GM10266 (cell line): Measurements from ENCODE around the gene SH3GL1.
A peak's percentile ranks its signal among the peaks of the same experiment; 100 is the strongest.
"Not testable (repeated sequence)": the region's sequence is repeated elsewhere in the genome, so short reads cannot be mapped to it uniquely, and the experiment has no call there.

Experiments
- DNase-seq: peaks from one replicate; pipeline ENCODE4 v3.0.0; 2012; ENCODE audit errors: extremely low spot score
- TF ChIP-seq, protein P1 (sequence below): IDR thresholded peaks from 2 replicates; pipeline ENCODE4 v1.5.1; 2012; ENCODE audit warnings: mild to moderate bottlenecking, low read depth; ENCODE audit not compliant: control insufficient read depth, insufficient read depth; ENCODE audit errors: missing control alignments

SH3GL1 gene

DNA sequence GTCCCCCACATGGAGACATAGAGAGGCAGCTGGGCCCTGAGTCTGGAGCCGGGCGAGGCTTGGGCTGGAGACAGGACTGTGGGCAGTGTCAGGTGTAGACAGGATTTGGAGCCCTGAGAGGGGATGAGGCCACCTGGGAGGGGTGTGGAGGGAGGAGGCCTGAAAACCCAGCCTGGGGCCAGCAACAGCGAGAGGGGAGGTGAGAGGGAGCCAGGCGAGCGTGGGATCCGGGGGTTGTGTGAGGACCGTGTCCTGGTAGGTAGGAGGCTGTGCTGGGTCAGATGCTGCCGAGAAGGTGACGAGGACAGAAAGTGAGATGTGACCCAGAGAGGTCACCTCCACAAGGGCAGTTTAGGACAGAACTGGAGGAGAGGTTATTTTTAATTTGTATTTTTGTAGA lies 49.6 kb downstream of the SH3GL1 start:
- TF ChIP-seq, protein P1, sequence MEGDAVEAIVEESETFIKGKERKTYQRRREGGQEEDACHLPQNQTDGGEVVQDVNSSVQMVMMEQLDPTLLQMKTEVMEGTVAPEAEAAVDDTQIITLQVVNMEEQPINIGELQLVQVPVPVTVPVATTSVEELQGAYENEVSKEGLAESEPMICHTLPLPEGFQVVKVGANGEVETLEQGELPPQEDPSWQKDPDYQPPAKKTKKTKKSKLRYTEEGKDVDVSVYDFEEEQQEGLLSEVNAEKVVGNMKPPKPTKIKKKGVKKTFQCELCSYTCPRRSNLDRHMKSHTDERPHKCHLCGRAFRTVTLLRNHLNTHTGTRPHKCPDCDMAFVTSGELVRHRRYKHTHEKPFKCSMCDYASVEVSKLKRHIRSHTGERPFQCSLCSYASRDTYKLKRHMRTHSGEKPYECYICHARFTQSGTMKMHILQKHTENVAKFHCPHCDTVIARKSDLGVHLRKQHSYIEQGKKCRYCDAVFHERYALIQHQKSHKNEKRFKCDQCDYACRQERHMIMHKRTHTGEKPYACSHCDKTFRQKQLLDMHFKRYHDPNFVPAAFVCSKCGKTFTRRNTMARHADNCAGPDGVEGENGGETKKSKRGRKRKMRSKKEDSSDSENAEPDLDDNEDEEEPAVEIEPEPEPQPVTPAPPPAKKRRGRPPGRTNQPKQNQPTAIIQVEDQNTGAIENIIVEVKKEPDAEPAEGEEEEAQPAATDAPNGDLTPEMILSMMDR: no peak
- no peak for DNase-seq

DNA sequence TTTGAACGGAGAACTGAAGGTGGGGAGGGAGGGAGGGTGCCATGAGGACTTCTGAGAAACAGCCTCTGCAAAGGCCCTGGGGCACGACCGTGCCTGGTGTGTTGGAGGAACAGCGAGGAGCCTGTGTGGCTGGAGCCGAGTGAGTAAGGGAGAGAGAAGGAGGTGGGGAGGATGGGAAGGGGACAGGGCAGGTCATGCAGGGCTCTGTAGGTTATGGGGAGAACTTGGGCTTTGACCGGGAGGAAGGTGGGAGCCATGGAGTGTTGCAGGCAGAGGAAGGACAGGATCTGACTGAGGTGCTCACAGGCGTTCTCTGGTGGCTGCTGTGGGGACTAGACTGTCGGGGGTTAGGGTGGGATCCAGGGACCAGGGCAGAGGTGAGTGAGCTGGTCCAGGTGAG lies 50.2 kb downstream of the SH3GL1 start:
- TF ChIP-seq, protein P1: no peak
- no peak for DNase-seq

DNA sequence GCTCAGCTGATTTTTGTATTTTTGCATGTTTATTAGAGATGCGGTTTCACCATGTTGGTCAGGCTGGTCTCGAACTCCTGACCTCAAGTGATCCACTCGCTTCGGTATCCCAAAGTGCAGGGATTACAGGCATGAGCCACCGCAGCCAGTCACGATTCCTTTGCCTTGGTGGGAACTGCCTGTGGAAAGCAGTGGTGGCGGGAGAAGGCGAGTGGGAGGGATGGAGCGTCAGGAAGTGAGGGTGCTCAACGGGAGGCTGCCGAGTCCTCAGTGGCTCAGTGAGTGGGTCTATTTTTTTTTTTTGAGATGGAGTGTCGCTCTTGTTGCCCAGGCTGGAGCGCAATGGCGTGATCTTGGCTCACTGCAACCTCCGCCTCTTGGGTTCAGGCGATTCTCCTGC lies 51.1 kb downstream of the SH3GL1 start:
- not testable (repeated sequence) for DNase-seq

DNA sequence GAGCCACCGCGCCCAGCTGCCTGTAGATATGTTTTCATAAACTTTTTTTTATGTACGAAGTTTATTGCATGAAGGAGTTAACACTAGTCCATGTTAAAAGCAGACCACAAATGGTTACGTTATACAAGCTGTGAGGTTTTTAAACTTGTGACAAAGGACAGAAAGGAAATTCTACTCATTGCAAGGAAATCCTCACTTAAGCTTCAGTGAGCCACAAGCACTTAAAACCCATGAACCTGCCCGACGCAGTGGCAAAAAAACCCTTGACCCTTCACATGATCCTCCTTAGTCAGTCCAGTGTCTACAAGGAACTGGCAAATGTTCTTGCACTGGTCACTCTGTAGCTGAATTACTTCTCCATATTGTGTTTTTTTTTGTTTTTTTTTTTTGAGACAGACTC lies 52.8 kb downstream of the SH3GL1 start:
- DNase-seq: no peak
- TF ChIP-seq, protein P1: no peak

DNA sequence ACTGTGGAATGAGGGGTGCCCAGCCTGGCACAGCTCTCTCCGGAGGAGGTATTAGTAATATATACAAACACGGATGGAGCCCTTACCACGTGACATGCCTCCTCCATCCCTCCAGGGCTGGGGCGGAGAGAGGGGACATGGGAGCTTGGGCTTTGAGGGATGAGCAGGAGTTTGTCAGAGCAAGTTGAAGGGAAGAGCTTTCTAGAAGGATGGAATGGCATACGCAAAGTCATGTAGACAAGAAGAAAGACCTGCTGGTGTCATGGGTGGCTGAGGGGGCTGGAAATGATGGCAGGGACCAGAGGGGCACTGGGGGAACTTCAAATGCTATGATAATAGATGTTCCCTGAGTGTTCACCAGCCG lies 54.3 kb downstream of the SH3GL1 start:
- DNase-seq: no peak
- TF ChIP-seq, protein P1: no peak

DNA sequence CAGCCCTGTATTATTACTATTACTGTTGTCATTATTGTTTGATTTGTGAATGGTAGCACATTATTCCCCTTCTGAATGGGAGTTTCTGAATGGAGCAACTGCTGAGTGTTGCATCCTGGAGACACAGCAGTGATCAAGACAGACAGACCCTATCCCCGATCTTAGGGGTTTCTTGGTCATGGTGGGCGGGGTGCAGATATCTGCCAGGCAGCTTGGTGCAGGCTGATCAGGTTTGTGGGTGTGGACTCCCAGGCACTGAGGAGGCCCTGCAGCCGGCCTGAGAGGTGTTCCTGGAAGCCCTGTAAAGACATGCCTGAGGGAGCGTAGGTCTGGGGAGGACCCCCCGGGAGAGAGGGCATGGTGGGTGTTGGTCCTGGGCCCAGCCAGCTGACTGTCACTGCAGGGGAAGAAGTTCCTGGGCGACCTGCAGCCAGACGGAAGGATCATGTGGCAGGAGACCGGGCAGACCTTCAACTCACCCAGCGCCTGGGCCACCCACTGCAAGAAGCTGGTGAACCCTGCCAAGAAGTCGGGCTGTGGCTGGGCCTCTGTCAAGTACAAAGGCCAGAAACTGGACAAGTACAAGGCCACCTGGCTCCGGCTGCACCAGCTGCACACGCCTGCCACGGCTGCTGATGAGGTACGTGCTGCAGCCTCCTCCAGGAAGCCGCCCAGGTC lies 54.9 kb downstream of the SH3GL1 start:
- no peak for DNase-seq
- TF ChIP-seq, protein P1: no peak

DNA sequence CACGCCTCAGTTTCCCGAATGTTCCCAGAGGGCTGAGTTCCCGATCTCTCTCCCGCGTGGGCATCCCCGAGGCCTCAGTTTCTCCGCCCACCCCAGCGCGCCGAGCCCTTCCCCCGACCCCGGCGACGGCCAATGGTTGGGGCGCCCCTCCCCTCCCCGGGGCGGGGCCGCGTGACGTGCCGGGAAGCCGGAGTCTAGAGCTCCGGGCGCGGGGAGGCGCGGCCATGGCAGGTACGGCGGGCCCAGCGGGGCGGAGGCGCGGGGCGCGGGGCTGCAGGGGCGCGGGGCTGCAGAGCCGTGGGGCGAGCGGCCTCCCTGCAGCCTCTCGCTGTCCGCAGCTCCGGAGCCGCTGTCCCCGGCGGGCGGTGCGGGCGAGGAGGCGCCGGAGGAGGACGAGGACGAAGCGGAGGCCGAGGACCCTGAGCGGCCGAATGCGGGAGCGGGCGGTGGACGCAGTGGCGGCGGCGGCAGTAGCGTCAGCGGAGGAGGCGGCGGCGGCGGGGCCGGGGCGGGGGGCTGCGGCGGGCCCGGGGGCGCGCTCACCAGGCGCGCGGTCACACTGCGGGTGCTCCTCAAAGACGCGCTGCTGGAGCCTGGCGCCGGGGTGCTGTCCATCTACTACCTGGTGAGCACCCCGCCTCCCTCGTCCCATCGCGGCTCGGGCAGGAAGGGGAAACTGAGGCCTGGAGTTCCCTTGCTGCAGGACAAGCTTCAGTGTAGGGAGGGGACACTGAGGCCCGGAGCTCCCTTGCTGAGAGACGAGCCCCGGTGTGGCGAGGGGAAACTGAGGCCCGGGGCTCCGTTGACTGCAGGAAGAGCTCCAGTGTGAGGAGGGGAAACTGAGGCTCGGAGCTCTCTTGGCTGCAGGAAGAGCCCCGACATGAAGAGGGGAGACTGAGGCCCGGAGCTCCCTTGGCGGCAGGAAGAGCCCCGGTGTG lies 56.7 kb downstream of the SH3GL1 start, which contains the start of gene MPND:
Gene MPND, plus strand, starts transcription at position 193 of the 938 bp plus-strand sequence. Its CDS starts 32 bp downstream, at position 225.
- DNase-seq: peak; percentile 95
- TF ChIP-seq, protein P1: no peak
